ENCODE measurements around the gene GABRP. TPM values are rescaled to one million over a fixed set of nuclear protein-coding genes. Genes with fewer than 3 reads are reported as not detected.

GABRP gene
- total and polyA plus RNA-seq, 12 donors: 0.03 to 0.26 (median 0.13) TPM; not detected in 7

GRCh38 chr5:170844651-170845050, 61.1 kb downstream of the GABRP start:
- no peak overlapping the region for H3K4me3 ChIP-seq
- 74 to 97% (median 88%) methylated on average over 2 of the region's 2 CpGs for WGBS, 4 donors

GRCh38 chr5:170846416-170846815, 62.9 kb downstream of the GABRP start:
- Histone ChIP-seq H3K4me1 (replicated peaks in 1 of 2) (no peaks in the 10 kb centered on the region), H3K4me3 (no peak overlapping the region), H3K9me3 (replicated peaks in 1 of 3) (no peaks in the 10 kb centered on the region), H3K27me3 (peaks cover 2% of the 10 kb centered on the region), H3K36me3 (replicated peaks in 1 of 2) (no peaks in the 10 kb centered on the region), H3K27ac (no peak overlapping the region)
- TF ChIP-seq CTCF (IDR thresholded peaks at IDR 0.05): no peak
- TF ChIP-seq POLR2A (IDR thresholded peaks at IDR 0.05): no peak
- intact Hi-C loops (cut with DNase I): no loop called here
- DNase-seq: no peak

More at GRCh38 chr5:170844651-170845050, 61.1 kb downstream of the GABRP start:
- Histone ChIP-seq H3K27ac (no peak overlapping the region), H3K36me3 (replicated peaks in 1 of 2) (no peaks in the 10 kb centered on the region), H3K27me3 (peaks cover 2% of the 10 kb centered on the region), H3K9me3 (replicated peaks in 1 of 3) (no peaks in the 10 kb centered on the region), H3K4me1 (replicated peaks in 1 of 2) (no peaks in the 10 kb centered on the region)
- intact Hi-C loops (cut with DNase I): no loop called here
- TF ChIP-seq POLR2A (IDR thresholded peaks at IDR 0.05) (no peak), CTCF (IDR thresholded peaks at IDR 0.05) (no peak)
- DNase-seq: no peak

GRCh38 chr5:170846846-170847245, 63.3 kb downstream of the GABRP start:
- TF ChIP-seq CTCF (IDR thresholded peaks at IDR 0.05): no peak
- TF ChIP-seq POLR2A (IDR thresholded peaks at IDR 0.05): no peak

GRCh38 chr5:170848033-170848432, 64.5 kb downstream of the GABRP start:
- Histone ChIP-seq H3K27ac (no peak overlapping the region), H3K9me3 (replicated peaks in 1 of 3) (no peaks in the 10 kb centered on the region), H3K4me1 (replicated peaks in 1 of 2) (no peaks in the 10 kb centered on the region), H3K36me3 (replicated peaks in 1 of 2) (no peaks in the 10 kb centered on the region), H3K4me3 (no peak overlapping the region), H3K27me3 (peaks cover 2% of the 10 kb centered on the region)
- DNase-seq: no peak
- 67 to 80% (median 75%) methylated on average over 5 of the region's 5 CpGs for WGBS, 4 donors
- TF ChIP-seq CTCF (IDR thresholded peaks at IDR 0.05) (no peak), POLR2A (IDR thresholded peaks at IDR 0.05) (no peak)
- intact Hi-C loops (cut with DNase I): no loop called here

More at GRCh38 chr5:170846846-170847245, 63.3 kb downstream of the GABRP start:
- H3K27ac ChIP-seq: no peak overlapping the region
- DNase-seq: no peak
- no peaks in the 10 kb centered on the region for H3K36me3 ChIP-seq (replicated peaks in 1 of 2)
- intact Hi-C loops (cut with DNase I): no loop called here
- H3K4me1 ChIP-seq (replicated peaks in 1 of 2): no peaks in the 10 kb centered on the region
- H3K9me3 ChIP-seq (replicated peaks in 1 of 3): no peaks in the 10 kb centered on the region
- peaks cover 2% of the 10 kb centered on the region for H3K27me3 ChIP-seq
- no peak overlapping the region for H3K4me3 ChIP-seq

Measured in adrenal gland (tissue), 12 donors.